Left forelimb (tissue), 1 donor: Measurements from ENCODE around the gene ARPP21.
"Not testable (repeated sequence)": the region's sequence is repeated elsewhere in the genome, so short reads cannot be mapped to it uniquely, and the experiment has no call there.

Experiments used
- DNase-seq: peaks from one replicate; pipeline ENCODE4 v3.0.0-alpha.2; 2018; ENCODE audit warnings: low spot score

ARPP21 gene

DNA sequence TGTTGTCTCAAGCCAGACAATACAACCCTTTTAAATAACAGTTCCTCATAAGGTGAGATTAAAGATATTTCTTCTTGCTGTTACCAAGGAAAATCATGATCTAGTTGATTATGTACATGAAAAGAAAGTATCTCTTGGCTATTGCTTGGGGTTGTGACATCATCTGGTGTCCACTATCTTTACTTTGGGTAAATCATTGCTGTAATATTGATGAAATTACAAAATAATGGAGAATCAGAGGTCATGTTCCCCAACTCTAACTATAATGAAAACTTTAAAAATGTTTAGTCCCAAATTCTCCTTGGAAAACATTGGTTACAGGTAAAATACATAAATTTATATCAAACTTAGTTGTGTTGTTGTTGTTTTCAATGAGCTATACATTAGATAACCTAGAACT is 142.2 kb downstream of the ARPP21 start:
- DNase-seq: no peak

DNA sequence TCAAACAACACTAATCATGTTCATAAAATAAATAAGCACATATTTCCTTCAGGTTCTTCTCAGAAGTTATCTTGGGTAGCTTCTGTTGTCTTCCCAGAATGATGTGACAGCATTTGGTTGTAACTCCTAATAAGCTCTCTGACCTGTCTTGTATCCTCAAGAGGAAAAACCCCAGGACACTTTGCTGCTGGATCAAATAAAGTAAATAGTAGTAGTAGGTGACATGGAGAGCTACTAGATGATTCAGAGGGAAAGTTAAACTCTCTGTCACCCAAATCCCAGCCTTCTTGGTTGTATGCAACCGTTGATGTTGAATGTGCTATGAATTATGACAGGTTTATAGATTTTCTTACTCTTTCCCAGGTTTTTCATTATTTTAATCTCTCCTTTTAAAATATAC is 143.0 kb downstream of the ARPP21 start:
- no peak for DNase-seq

DNA sequence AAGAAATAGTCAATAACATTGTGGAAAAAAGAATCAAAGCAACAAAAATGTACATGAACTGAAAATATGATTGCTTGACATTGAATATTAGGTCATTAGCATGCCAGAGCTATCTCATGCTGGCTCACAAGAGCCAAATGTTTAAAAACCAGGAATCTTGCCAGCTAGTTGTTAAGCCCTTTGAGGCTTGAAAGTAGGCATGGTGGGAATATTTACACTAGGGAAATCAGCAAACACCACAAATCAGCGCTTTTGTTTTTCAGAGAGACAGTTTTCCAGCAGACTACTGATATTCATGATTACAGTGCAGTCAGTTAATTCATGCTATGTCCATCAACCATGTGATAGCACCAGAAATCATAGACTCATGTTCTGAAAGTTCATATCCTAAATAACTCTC is 144.8 kb downstream of the ARPP21 start:
- DNase-seq: no peak

DNA sequence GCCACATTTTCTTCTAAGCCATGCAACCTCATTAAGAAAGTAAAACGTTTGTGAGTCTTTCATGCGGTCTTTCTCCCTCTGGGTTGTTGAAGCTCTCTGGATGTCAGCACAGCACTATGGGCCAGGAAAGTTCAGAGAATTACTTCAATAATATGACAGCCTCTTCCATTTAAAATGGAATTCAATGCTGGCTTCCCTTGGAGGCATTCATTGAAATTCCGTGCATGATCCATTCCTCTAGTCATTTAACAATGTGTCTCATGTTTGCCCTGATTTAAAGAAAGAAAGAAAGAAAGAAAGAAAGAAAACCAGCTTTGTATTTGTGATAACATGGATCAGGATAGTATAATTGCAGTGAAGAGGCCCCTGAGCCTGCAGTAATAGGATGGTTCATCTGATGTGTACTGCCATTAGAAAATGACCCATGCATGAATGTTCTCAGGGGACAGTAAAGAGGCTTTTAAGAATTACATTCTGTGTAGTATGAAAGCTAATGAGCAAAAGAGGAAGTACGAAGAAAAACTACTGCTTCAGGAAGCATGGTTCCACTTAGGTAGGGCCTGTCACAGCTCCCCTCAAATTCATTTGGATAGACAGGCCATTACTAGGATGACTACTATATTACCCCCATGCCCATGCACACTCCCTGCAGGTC is 146.0 kb downstream of the ARPP21 start:
- DNase-seq: no peak

DNA sequence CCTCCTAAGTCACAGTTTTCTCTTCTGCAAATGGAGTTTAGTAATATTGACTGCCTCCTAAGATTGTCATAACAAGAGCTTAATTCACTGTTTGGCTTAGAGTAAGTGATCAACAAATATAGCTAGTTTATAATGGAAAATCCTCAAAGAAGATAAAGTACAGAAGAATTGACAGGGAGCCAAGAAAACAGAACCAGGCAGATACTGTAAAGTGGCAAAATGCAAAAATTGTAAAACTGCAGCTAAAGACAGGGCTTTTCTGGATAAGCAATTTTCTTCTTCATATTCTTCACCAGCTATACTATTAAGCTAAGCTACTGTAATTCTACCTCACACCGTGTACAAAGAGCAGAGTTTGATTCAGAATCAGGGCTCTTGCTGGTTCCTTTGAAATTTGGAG is 148.6 kb downstream of the ARPP21 start:
- no peak for DNase-seq

DNA sequence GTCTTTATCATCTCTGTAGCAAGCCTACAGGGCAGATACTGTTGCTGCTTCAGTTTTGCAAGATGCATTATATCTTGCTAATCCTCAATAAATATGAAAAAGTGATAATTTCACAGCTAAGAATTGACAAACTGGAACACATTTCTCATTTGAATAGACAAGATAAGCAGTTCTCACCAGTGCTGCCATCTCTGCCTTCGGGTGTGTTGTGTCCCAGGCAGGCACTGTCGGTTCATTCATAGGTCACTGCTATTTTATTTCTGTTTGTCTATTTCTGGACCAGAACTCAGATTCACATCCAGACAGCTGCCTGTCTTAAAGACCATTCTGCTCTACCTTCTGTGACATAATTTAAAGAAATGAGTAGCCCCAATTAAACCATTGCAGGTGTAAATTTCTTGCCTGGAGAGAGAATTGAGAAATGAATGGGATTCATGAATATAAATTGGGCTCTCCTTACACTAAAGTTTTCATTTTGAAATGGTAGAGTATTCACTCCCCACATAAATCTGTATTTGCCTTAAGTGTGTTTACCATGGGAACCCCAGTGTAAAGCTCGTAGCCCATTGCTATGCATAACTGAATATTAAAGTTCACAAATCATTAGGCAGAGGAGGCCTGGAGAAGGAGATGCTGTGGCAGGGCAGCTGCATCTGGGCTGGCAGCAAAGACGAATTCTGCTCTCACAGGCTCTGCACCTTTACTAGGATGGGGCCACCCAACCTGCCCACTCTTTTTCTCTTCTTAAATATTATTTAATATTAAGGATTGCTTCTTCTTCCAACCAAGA is 149.9 kb downstream of the ARPP21 start:
- no peak for DNase-seq

DNA sequence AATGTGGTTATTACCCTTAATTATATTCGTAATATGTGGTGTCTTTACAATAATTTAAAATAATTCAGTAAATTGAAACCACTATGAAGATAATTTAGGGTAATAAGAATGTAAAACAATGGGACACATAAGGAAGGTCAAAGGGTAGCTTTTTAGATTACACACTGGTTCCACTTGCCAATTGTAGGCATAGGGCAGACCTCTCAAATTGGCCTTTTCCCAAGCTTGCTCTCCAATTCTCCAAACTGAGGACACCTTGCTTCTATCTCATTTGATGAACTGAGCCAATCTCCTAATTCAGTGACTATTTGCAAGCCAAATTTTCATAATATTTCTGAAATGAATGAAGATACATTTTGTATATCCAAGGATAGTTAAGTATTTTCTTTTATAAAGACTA is 151.4 kb downstream of the ARPP21 start:
- DNase-seq: no peak

DNA sequence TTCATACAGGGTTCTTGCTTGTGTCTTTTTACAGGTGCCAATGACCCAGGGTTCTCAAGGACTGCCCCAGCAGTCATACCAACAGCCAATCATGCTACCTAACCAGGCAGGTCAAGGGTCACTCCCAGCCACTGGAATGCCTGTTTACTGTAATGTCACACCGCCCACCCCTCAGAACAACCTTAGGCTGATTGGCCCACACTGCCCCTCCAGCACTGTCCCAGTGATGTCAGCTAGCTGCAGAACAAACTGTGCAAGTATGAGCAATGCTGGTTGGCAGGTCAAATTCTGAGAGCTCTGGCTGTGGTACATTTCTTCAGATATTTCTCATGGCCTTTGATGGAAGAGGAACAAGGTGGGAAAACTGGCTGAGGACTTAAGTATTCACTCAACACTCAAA is 154.3 kb downstream of the ARPP21 start:
- no peak for DNase-seq

DNA sequence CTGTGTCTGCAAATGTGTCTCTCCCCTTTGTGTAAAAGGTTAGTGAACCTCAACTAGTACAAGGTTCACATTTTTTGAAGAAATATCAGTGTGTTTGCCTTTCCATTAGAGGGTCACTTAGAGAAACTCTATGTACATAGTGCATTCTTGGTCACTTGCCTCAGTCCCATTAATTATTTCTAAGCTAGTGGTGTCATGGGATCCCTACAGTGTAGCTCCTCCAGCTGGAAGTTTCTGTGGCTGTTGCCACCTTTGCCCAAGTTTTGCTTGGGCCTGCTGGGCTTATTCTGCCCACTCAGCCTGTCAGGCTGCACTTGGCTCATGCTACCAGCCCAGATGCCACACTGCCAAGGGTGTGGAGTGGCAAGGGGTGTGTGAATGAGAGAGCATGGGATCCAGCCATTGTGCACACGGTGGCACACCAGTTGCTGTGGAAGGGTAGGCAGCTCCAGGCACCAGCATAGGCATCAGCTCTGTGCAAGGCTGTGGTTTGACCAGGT is 161.7 kb downstream of the ARPP21 start:
- DNase-seq: no peak

DNA sequence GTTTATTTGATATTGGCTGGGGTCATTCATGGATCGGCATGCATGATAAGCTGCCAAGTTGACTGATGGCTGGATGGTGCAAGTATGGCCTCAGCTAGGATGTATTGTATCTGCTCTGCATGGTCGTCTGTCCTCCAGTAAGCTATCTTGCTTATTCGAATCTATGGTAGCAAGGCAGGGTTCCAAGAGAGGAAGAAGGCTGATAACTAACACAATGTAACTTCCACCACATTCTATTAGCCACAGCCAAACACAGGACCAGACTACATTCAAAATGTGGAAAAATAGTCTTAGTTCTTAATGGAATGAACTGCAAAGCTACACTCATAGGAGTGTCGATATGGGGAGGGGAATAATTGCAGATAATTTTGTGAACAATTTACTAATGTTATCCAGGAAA is 175.2 kb downstream of the ARPP21 start:
- DNase-seq: no peak

DNA sequence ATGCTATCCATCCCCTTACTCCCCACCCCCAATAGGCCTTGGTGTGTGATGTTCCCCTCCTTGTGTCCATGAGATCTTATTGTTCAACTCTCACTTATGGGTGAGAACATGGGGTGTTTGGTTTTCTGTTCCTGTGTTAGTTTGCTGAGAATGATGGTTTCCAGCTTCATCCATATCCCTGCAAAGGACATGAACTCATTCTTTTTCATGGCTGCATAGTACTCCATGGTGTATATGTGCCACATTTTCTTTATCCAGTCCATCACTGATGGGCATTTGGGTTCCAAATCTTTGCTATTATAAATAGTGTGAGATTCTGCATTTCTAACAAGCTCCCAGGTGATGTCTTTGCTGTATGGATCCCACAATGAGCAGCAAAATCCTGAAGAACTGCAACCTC is 176.5 kb downstream of the ARPP21 start:
- not testable (repeated sequence) for DNase-seq

DNA sequence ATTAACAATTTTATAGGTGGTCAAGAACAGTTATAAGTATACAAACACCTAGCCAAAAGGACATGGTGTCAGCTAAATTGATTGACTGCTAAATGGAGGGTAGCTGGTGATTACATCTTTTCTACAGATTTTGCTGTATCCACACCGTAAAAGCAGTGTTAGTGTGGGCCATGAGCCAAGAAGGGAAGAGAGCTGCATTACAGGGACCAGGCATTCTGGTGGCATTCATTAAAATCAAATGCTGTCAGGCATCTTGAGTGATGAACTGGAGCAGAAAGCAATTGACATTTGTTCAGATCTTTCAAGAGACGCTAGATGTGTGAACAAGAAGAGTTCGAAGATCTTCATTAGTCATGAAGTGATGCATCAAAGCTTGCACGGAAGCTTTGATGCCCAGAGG is 177.9 kb downstream of the ARPP21 start:
- DNase-seq: no peak

DNA sequence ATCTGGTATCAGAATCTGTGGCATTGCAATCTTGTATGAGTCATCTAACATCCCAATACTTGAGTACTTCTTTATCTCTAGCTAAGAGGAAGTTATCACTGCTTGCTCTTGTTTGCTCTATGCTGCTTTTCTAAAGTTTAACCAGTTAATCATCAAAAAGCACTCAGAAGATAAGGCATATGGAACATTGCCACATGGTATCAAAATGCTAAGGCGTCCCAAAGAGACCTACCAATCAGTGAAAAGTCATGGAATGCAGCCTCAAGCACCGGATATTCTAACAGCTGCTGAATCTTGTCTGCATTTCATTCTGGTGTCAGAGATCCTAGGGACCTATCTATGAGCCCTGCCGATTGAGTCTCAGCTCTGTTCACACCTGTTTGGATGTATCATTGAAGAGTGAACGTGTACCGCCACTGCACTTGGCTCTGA is 192.8 kb downstream of the ARPP21 start:
- no peak for DNase-seq
